HG03521 (cell line): ENCODE measurements around the gene TTC36.
"Not testable (repeated sequence)": the region's sequence is repeated elsewhere in the genome, so short reads cannot be mapped to it uniquely, and the experiment has no call there.

Experiments
- ATAC-seq: cut with Tn5 transposase; IDR thresholded peaks from one replicate; pipeline ENCODE4 v1.9.1; 2021; ENCODE audit warnings: mild to moderate bottlenecking, moderate library complexity; ENCODE audit not compliant: unreplicated experiment

TTC36 gene

DNA sequence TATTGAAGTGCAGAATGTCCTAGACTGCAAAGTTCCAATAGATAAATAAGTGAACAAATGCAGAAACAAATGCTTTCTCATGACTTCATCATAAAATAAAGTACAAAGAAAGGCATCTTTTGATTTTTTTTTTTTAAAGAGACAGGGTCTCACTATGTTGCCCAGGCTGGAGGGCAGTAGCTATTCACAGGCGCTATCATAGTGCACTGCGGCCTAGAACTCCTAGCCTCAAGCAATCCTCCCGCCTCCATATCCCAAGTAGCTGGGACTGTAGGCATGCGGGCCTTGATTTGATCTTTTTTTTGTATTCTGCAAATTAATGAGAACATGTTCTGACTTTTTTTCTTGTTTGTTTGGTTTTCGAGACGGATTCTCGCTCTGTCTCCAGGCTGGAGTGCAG, 47.4 kb downstream of the TTC36 start:
- ATAC-seq = no peak

DNA sequence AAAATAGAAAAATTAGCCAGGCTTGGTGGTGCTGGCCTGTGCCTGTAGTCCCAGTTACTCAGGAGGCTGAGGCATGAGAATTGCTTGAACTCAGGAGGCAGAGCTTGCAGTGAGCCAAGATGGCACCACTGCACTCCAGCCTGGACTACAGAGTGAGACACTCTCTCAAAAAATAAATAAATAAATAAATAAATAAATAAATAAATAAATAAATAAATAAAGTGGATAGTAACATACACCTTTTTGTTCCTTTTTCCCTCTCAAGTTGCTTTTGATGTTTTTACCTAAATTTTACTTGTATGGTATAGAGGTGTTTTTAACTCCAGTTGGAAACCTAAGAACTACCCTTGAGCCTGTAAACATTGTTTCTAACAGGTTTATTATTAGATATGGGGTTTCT, 50.7 kb downstream of the TTC36 start:
- not testable (repeated sequence) for ATAC-seq
